Liver (tissue), 9 donors: ENCODE data around the gene CELA3B. TPM values are rescaled to one million over a fixed set of nuclear protein-coding genes. Genes with fewer than 3 reads are reported as not detected.
"Not testable (repeated sequence)": the region's sequence is repeated elsewhere in the genome, so short reads cannot be mapped to it uniquely, and the experiment has no call there.

Experiments
- DNase-seq: peaks from one replicate; pipeline ENCODE4 v3.0.0-alpha.2; 2017; ENCODE audit warnings: low spot score
- H3K27ac ChIP-seq, 2 donors: one replicate each; pipeline ENCODE4 v1.7.0; 2013; ENCODE audit warnings: inconsistent platforms in 2 of 2, low read length in 2 of 2, control low read depth in 1 of 2, low read depth in 1 of 2, mild to moderate bottlenecking in 1 of 2
- H3K27me3 ChIP-seq, 4 donors: one replicate each; pipeline versions ENCODE4 v1.6.1 to v1.7.0; 2013; ENCODE audit warnings: low read length in 3 of 4, inconsistent platforms in 1 of 4, mild to moderate bottlenecking in 1 of 4, moderate library complexity in 1 of 4; ENCODE audit not compliant: control insufficient read depth in 4 of 4, insufficient read depth in 4 of 4
- H3K36me3 ChIP-seq, 4 donors: one replicate each; pipeline versions ENCODE4 v1.6.1 to v1.7.0; 2013; ENCODE audit warnings: low read length in 3 of 4, mild to moderate bottlenecking in 3 of 4, low read depth in 1 of 4, moderate library complexity in 1 of 4; ENCODE audit not compliant: control insufficient read depth in 4 of 4, insufficient read depth in 3 of 4
- H3K4me1 ChIP-seq, 4 donors: one replicate each; pipeline versions ENCODE4 v1.6.1 to v1.7.0; 2013; ENCODE audit warnings: low read length in 3 of 4, mild to moderate bottlenecking in 3 of 4, moderate library complexity in 1 of 4; ENCODE audit not compliant: control insufficient read depth in 4 of 4, insufficient read depth in 4 of 4
- H3K4me3 ChIP-seq, 3 donors: one replicate each; pipeline versions ENCODE4 v1.6.1 to v1.7.0; 2013; ENCODE audit warnings: low read length in 3 of 3, control low read depth in 1 of 3, low read depth in 1 of 3, mild to moderate bottlenecking in 1 of 3
- H3K9ac ChIP-seq, 2 donors: one replicate each; pipeline ENCODE4 v1.7.0; 2013; ENCODE audit warnings: low read length in 2 of 2, mild to moderate bottlenecking in 2 of 2, moderate library complexity in 2 of 2, control low read depth in 1 of 2, low read depth in 1 of 2
- H3K9me3 ChIP-seq, 4 donors: one replicate each; pipeline versions ENCODE4 v1.6.1 to v1.7.0; 2013; ENCODE audit warnings: low read length in 3 of 4; ENCODE audit not compliant: control insufficient read depth in 4 of 4
- EGR1 ChIP-seq, 2 donors: IDR thresholded peaks; 2 replicates each; pipeline ENCODE4 v1.6.1; 2016 to 2018; ENCODE audit warnings: antibody characterized with exemption in 2 of 2, low read depth in 2 of 2
- FOXA1 ChIP-seq: IDR thresholded peaks from 2 replicates; pipeline ENCODE4 v1.6.1; 2016; ENCODE audit warnings: antibody characterized with exemption
- FOXA2 ChIP-seq: IDR thresholded peaks from 2 replicates; pipeline ENCODE4 v1.6.1; 2016; ENCODE audit warnings: antibody characterized with exemption
- GABPA ChIP-seq, 2 donors: IDR thresholded peaks in 1 of 2; conservative IDR thresholded peaks in 1 of 2; 2 replicates each; pipeline ENCODE4 v1.6.1; 2016; ENCODE audit warnings: antibody characterized with exemption in 2 of 2, mild to moderate bottlenecking in 1 of 2, moderate library complexity in 1 of 2
- JUND ChIP-seq, 2 donors: IDR thresholded peaks; 2 replicates each; pipeline ENCODE4 v1.6.1; 2016; ENCODE audit warnings: antibody characterized with exemption in 2 of 2
- RAD21 ChIP-seq, 2 donors: IDR thresholded peaks; 2 replicates each; pipeline ENCODE4 v1.6.1; 2016; ENCODE audit warnings: antibody characterized with exemption in 2 of 2, mild to moderate bottlenecking in 2 of 2
- REST ChIP-seq: IDR thresholded peaks from 2 replicates; pipeline ENCODE4 v1.6.1; 2016; ENCODE audit warnings: antibody characterized with exemption, mild to moderate bottlenecking
- RXRA ChIP-seq, 2 donors: IDR thresholded peaks; 2 replicates each; pipeline ENCODE4 v1.6.1; 2017 to 2018; ENCODE audit warnings: antibody characterized with exemption in 2 of 2, mild to moderate bottlenecking in 1 of 2
- SP1 ChIP-seq: IDR thresholded peaks from 2 replicates; pipeline ENCODE4 v1.6.1; 2018; ENCODE audit warnings: antibody characterized with exemption, mild to moderate bottlenecking
- TAF1 ChIP-seq: conservative IDR thresholded peaks from 2 replicates; pipeline ENCODE4 v1.6.1; 2016; ENCODE audit warnings: antibody characterized with exemption, mild to moderate bottlenecking
- YY1 ChIP-seq: IDR thresholded peaks from 2 replicates; pipeline ENCODE4 v1.6.1; 2016; ENCODE audit warnings: antibody characterized with exemption, mild to moderate bottlenecking
- ZBTB33 ChIP-seq: IDR thresholded peaks from 2 replicates; pipeline ENCODE4 v1.6.1; 2016; ENCODE audit warnings: antibody characterized with exemption
- WGBS: extraction: QIAGEN DNeasy Blood & Tissue Kit; methylation state at CpG from one replicate; pipeline ENCODE4 v1.1.7; 2013; 5-methylcytosine and 5-hydroxymethylcytosine counted together
- polyA plus RNA-seq, 2 donors: library from polyadenylated mRNA; stranded (reverse) in 1 of 2; unstranded in 1 of 2; fragments of 200-250 nt in 1 of 2; fragments of >200 nt in 1 of 2; fragmentation: Nextera tagmentation in 1 of 2; extraction: Ambion mirVana in 1 of 2; gene quantifications; one replicate each; pipeline versions ENCODE4 v1.2.1 to v1.2.3, GENCODE V29; 2013 to 2015
- total RNA-seq, 2 donors: library from RNA; depleted of rRNA; stranded (reverse); fragments of >200 nt; gene quantifications; one replicate each; pipeline ENCODE4 v1.2.3, GENCODE V29; 2014
- TF ChIP-seq, protein P1 (sequence below): fragments of 150-350 bp; IDR thresholded peaks from 2 replicates; pipeline ENCODE4 v1.5.1; 2017; ENCODE audit warnings: improper control_type of control experiment, low read depth, low read length; ENCODE audit not compliant: missing input control
- TF ChIP-seq, protein P2 (sequence below): IDR thresholded peaks from 2 replicates; pipeline ENCODE4 v1.6.1; 2016; ENCODE audit warnings: antibody characterized with exemption
- TF ChIP-seq, protein P3 (sequence below): IDR thresholded peaks from 2 replicates; pipeline ENCODE4 v1.6.1; 2016; ENCODE audit warnings: antibody characterized with exemption
- donor health status: healthy.
- donor health status: healthy.
- donor health status: healthy.
- donor health status: healthy.
- donor health status: healthy.

The CELA3B gene
- total and polyA plus RNA-seq, 4 donors, result not detected

DNA sequence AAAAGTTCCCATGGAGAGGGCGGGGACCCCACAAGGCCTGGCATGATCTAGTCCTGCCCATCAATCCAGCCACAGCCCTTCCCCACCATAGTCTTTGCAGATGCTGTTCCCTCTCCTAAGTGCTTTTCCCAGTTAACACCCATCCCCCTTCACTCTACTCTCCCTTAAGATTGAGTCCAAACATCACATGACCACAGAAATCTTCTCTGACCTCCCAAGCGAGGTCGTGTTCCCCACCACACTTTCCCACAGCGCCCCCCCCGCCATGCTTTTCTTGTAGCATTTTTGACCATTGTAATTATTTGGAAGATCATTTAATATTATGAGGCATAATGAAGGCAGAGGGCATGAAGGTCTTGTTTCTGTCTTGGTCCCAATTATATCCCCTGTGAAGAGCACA, 35.5 kb upstream of the CELA3B start (continued):
- TF ChIP-seq, protein P1, sequence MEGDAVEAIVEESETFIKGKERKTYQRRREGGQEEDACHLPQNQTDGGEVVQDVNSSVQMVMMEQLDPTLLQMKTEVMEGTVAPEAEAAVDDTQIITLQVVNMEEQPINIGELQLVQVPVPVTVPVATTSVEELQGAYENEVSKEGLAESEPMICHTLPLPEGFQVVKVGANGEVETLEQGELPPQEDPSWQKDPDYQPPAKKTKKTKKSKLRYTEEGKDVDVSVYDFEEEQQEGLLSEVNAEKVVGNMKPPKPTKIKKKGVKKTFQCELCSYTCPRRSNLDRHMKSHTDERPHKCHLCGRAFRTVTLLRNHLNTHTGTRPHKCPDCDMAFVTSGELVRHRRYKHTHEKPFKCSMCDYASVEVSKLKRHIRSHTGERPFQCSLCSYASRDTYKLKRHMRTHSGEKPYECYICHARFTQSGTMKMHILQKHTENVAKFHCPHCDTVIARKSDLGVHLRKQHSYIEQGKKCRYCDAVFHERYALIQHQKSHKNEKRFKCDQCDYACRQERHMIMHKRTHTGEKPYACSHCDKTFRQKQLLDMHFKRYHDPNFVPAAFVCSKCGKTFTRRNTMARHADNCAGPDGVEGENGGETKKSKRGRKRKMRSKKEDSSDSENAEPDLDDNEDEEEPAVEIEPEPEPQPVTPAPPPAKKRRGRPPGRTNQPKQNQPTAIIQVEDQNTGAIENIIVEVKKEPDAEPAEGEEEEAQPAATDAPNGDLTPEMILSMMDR, result no peak

DNA sequence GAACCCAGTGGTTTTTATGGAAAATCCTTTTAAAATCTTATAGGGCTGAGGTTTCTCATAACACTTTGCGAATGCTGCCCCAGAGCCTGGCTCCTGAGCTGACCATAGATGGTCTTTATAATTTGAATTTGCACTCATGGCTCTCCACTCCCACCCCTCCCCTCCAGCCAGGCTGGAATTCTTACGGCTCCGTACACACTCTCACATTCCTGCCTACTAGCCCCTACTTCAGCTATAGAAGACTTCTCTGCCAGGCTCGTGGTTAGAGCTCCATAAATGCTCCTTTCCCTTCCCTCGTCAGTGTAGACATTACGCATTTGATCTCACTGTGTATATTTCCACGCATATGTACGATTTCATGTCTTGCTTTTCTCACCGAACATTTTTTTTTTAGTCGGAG, 34.4 kb upstream of the CELA3B start:
- Histone ChIP-seq H3K36me3 (no peaks in the 10 kb centered on the region), H3K27me3 (no peaks in the 10 kb centered on the region), H3K9ac (no peak overlapping the region), H3K27ac (no peak overlapping the region), H3K4me1 (peaks cover 0 to 10% (median 2%) of the 10 kb centered on the region in 4 donors), H3K4me3 (no peak overlapping the region), H3K9me3 (no peaks in the 10 kb centered on the region)
- 83% methylated on average over 10 of the region's 10 CpGs for WGBS
- DNase-seq, result no peak
- TF ChIP-seq SP1 (no peak), RAD21 (IDR thresholded peaks at IDR 0.05) (no peak)
- TF ChIP-seq, protein P2, sequence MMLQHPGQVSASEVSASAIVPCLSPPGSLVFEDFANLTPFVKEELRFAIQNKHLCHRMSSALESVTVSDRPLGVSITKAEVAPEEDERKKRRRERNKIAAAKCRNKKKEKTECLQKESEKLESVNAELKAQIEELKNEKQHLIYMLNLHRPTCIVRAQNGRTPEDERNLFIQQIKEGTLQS, result no peak

- H3K4me1 ChIP-seq, H3K4me3 ChIP-seq, H3K36me3 ChIP-seq, H3K27me3 ChIP-seq, H3K9ac ChIP-seq, DNase-seq, H3K27ac ChIP-seq, H3K9me3 ChIP-seq: not testable (repeated sequence)
- WGBS, result 81% methylated on average over 19 of the region's 19 CpGs
These were observed 33.7 kb upstream of the CELA3B start for GRCh38 chr1:21942959-21943640.

- DNase-seq, result no peak
- 93% methylated on average over 3 of the region's 3 CpGs for WGBS
- H3K9ac ChIP-seq, result no peak overlapping the region
- H3K4me3 ChIP-seq, result no peak overlapping the region
- peaks cover 0 to 2% (median 0%) of the 10 kb centered on the region in 4 donors for H3K4me1 ChIP-seq
- TF ChIP-seq, protein P2, result no peak
- no peak for TF ChIP-seq TAF1
- no peak for TF ChIP-seq FOXA1
- no peak for TF ChIP-seq ZBTB33
- TF ChIP-seq GABPA (IDR thresholded peaks at IDR 0.05 in 1 of 2, conservative IDR thresholded peaks at IDR 0.05 in 1 of 2), result no peak
- no peak for TF ChIP-seq RXRA (IDR thresholded peaks at IDR 0.05)
- no peak for TF ChIP-seq REST
- no peak for TF ChIP-seq EGR1 (IDR thresholded peaks at IDR 0.05; ENCODE audit: low read depth in 2 of 2)
- no peak for TF ChIP-seq YY1
- TF ChIP-seq, protein P3, sequence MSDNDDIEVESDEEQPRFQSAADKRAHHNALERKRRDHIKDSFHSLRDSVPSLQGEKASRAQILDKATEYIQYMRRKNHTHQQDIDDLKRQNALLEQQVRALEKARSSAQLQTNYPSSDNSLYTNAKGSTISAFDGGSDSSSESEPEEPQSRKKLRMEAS, result no peak
- no peak for TF ChIP-seq FOXA2
- TF ChIP-seq JUND (IDR thresholded peaks at IDR 0.05), result no peak
- H3K36me3 ChIP-seq, result no peaks in the 10 kb centered on the region
- no peaks in the 10 kb centered on the region for H3K9me3 ChIP-seq
- H3K27ac ChIP-seq, result no peak overlapping the region
- no peaks in the 10 kb centered on the region for H3K27me3 ChIP-seq
These were observed 32.1 kb upstream of the CELA3B start for GRCh38 chr1:21944733-21945073.
